DOHH2 (cell line): Measurements from ENCODE around the gene POLR3GL.

Experiments used
- EZH2phosphoT487 ChIP-seq: fragments of 200-600 bp; sonication (generic); IDR thresholded peaks from 2 replicates; pipeline ENCODE4 v1.6.1; 2017; ENCODE audit warnings: borderline replicate concordance, mild to moderate bottlenecking, antibody characterized with exemption, low read length, moderate library complexity, mixed read lengths
- TF ChIP-seq, protein P1 (sequence below): fragments of 200-600 bp; sonication (generic); IDR thresholded peaks from one replicate; pipeline ENCODE4 v1.5.1; 2014; ENCODE audit warnings: antibody characterized with exemption, mild to moderate bottlenecking, low read depth, low read length; ENCODE audit not compliant: poor library complexity, severe bottlenecking

DNA sequence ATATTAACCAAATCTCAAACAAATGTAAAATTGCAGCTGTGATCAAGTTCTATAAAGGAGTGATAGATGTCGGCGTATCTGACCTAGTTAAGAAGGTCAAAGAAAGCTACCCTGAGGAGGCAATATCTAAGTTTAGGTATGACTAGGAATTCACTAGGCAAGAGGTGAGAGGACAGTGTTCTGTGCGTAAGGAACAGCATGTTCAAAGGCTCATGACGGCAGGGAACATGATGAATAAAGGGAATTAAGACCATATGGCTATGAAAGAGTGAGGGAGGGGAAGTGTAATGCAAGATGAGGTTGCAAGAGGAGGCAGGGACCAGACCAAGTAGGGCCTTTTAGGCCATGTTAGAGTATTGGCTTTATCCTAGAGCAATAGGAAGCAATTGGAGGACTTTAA lies 15.3 kb upstream of the POLR3GL start:
- TF ChIP-seq, protein P1, sequence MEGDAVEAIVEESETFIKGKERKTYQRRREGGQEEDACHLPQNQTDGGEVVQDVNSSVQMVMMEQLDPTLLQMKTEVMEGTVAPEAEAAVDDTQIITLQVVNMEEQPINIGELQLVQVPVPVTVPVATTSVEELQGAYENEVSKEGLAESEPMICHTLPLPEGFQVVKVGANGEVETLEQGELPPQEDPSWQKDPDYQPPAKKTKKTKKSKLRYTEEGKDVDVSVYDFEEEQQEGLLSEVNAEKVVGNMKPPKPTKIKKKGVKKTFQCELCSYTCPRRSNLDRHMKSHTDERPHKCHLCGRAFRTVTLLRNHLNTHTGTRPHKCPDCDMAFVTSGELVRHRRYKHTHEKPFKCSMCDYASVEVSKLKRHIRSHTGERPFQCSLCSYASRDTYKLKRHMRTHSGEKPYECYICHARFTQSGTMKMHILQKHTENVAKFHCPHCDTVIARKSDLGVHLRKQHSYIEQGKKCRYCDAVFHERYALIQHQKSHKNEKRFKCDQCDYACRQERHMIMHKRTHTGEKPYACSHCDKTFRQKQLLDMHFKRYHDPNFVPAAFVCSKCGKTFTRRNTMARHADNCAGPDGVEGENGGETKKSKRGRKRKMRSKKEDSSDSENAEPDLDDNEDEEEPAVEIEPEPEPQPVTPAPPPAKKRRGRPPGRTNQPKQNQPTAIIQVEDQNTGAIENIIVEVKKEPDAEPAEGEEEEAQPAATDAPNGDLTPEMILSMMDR: no peak
- TF ChIP-seq EZH2phosphoT487: no peak
